ENCODE data around the gene ANKRD16.

ANKRD16 gene

DNA sequence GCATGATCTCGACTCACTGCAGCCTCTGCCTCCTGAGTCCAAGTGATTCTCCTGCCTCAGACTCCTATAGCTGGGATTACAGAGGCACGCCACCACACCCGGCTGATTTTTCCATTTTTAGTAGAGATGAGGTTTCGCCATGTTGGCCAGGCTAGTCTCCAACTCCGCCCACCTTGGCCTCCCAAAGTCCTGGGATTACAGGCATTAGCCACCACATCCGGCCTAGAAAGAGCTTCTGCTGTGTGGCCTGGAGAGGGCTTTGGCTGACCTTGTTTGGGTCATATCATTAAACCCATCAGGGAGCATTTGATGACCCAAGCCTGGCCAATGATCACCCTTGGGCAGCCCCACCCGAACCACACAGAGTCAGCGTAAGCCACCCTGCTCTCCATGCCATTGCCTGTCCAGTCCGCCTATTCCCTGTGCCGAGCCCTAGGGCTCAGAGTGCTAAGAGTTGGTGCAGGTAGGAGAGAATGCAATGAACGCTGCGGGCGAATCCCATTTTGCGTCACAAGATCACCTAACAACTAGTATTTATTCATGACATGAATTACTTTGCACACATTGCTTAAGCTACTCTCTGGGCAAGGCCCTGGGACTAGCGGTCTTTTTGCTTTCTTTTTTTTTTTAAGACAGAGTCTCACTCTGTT, 54.1 kb downstream of the ANKRD16 start:
- Histone ChIP-seq H3K4me1 (ENCODE audit: low read length) (peaks cover 7% of the 10 kb centered on the region), H3K4me3 (ENCODE audit: low read length) (no peak overlapping the region), H3K36me3 (replicated peaks; ENCODE audit: low read depth, low read length) (no peaks in the 10 kb centered on the region), H2AFZ (ENCODE audit: low read depth, low read length) (no peak overlapping the region), H3K9ac (ENCODE audit: low read length) (no peak overlapping the region), H3K9me3 (ENCODE audit: insufficient read depth, low read length) (no peaks in the 10 kb centered on the region), H3K27me3 (ENCODE audit: low read depth, low read length) (no peaks in the 10 kb centered on the region), H3K79me2 (ENCODE audit: low read length) (no peaks in the 10 kb centered on the region), H4K20me1 (ENCODE audit: insufficient read depth, low read length) (no peaks in the 10 kb centered on the region), H3K4me2 (ENCODE audit: low read length) (no peak overlapping the region), H3K27ac (ENCODE audit: low read length) (no peak overlapping the region)
- TF ChIP-seq EZH2phosphoT487 (IDR thresholded peaks at IDR 0.05; ENCODE audit: low read depth) (no peak), CTCF (IDR thresholded peaks at IDR 0.05; ENCODE audit: low read depth, low read length) (no peak)

- H3K4me1 ChIP-seq (ENCODE audit: low read length): no peaks in the 10 kb centered on the region
- H4K20me1 ChIP-seq (ENCODE audit: insufficient read depth, low read length): no peaks in the 10 kb centered on the region
- H3K36me3 ChIP-seq (replicated peaks; ENCODE audit: low read depth, low read length): no peaks in the 10 kb centered on the region
- H2AFZ ChIP-seq (ENCODE audit: low read depth, low read length): no peak overlapping the region
- no peaks in the 10 kb centered on the region for H3K27me3 ChIP-seq (ENCODE audit: low read depth, low read length)
- H3K4me3 ChIP-seq (ENCODE audit: low read length): no peak overlapping the region
- no peaks in the 10 kb centered on the region for H3K79me2 ChIP-seq (ENCODE audit: low read length)
- H3K4me2 ChIP-seq (ENCODE audit: low read length): no peak overlapping the region
- H3K27ac ChIP-seq (ENCODE audit: low read length): no peak overlapping the region
- no peak overlapping the region for H3K9ac ChIP-seq (ENCODE audit: low read length)
- TF ChIP-seq CTCF (IDR thresholded peaks at IDR 0.05; ENCODE audit: low read depth, low read length) (no peak), EZH2phosphoT487 (IDR thresholded peaks at IDR 0.05; ENCODE audit: low read depth) (no peak)
- no peaks in the 10 kb centered on the region for H3K9me3 ChIP-seq (ENCODE audit: insufficient read depth, low read length)
Observed at GRCh38 chr10:5833814-5834213, 55.9 kb downstream of the ANKRD16 start.

DNA sequence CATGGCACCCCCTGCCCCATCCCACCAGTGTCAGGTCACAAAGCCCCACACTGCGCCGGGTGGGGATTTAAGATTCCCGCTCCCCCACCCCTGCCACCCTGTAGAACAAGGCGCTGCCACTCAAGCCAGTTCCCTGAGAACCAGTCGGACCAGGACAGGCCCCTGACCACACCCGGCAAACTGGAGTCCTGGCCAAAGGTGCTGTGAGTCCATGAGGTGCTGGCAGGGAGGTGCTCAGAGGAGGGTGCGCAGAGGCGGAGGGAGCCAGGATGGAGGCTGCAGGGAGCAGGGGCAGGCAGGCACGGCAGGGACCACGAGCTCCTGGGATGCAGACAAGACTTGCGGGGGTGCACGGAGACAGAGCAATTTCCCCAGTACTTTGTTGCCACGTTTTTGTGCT, 56.7 kb downstream of the ANKRD16 start:
- no peaks in the 10 kb centered on the region for H4K20me1 ChIP-seq (ENCODE audit: insufficient read depth, low read length)
- H3K9me3 ChIP-seq (ENCODE audit: insufficient read depth, low read length): no peaks in the 10 kb centered on the region
- H3K9ac ChIP-seq (ENCODE audit: low read length): no peak overlapping the region
- no peaks in the 10 kb centered on the region for H3K4me1 ChIP-seq (ENCODE audit: low read length)
- H3K27me3 ChIP-seq (ENCODE audit: low read depth, low read length): no peaks in the 10 kb centered on the region
- H3K4me3 ChIP-seq (ENCODE audit: low read length): no peak overlapping the region
- no peak overlapping the region for H2AFZ ChIP-seq (ENCODE audit: low read depth, low read length)
- no peak for TF ChIP-seq CTCF (IDR thresholded peaks at IDR 0.05; ENCODE audit: low read depth, low read length)
- TF ChIP-seq EZH2phosphoT487 (IDR thresholded peaks at IDR 0.05; ENCODE audit: low read depth): no peak
- H3K4me2 ChIP-seq (ENCODE audit: low read length): no peak overlapping the region
- no peak overlapping the region for H3K27ac ChIP-seq (ENCODE audit: low read length)
- no peaks in the 10 kb centered on the region for H3K36me3 ChIP-seq (replicated peaks; ENCODE audit: low read depth, low read length)
- no peaks in the 10 kb centered on the region for H3K79me2 ChIP-seq (ENCODE audit: low read length)

DNA sequence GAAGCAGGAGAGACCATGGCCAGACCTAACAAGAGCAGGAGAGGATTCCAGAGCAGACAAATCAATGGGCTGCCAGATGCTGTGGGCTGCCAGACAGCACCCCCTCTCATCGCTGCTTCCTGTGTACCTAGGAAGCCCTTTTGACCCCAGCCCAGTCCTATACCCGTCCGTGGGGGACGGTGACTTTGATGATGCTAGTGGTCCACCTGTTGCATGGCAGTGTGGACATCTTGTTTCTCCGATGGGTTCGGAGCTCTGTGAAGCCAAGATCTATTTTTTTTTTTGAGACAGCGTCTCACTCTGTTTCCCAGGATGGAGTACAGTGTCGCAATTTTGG, 58.3 kb downstream of the ANKRD16 start:
- Histone ChIP-seq H3K36me3 (replicated peaks; ENCODE audit: low read depth, low read length) (no peaks in the 10 kb centered on the region), H3K9ac (ENCODE audit: low read length) (no peak overlapping the region), H3K27me3 (ENCODE audit: low read depth, low read length) (no peaks in the 10 kb centered on the region), H3K4me3 (ENCODE audit: low read length) (no peak overlapping the region), H3K4me1 (ENCODE audit: low read length) (no peaks in the 10 kb centered on the region), H4K20me1 (ENCODE audit: insufficient read depth, low read length) (no peaks in the 10 kb centered on the region), H2AFZ (ENCODE audit: low read depth, low read length) (no peak overlapping the region), H3K27ac (ENCODE audit: low read length) (no peak overlapping the region), H3K79me2 (ENCODE audit: low read length) (no peaks in the 10 kb centered on the region), H3K4me2 (ENCODE audit: low read length) (no peak overlapping the region), H3K9me3 (ENCODE audit: insufficient read depth, low read length) (no peaks in the 10 kb centered on the region)
- TF ChIP-seq EZH2phosphoT487 (IDR thresholded peaks at IDR 0.05; ENCODE audit: low read depth) (no peak), CTCF (IDR thresholded peaks at IDR 0.05; ENCODE audit: low read depth, low read length) (no peak)

All from OCI-LY3 (cell line).